Calu3 (cell line): ENCODE results near the gene SLC6A17. TPM values are rescaled to one million over a fixed set of nuclear protein-coding genes. Genes with fewer than 3 reads are reported as not detected.

ENCODE experiments used
- BruUV-seq: library from RNA; stranded (reverse); fragments of 400-500 nt; replicated peaks from 2 replicates; lab custom pipeline; 2021; lab: Mats Ljungman, UMichigan
- CTCF ChIA-PET: fragments of 300-600 bp; sonication (Branson Sonifier 250); formaldehyde crosslinking; loops from one replicate; lab custom pipeline; 2022; ENCODE audit warnings: antibody characterized with exemption; lab: Charles Lee
- DNase-seq: peaks from one replicate; pipeline ENCODE4 v3.0.0; 2022
- H3K27ac Mint-ChIP-seq: one replicate; pipeline ENCODE4 v1.8.0; 2022; ENCODE audit warnings: mixed read lengths; ENCODE audit not compliant: unreplicated experiment
- H3K27me3 Mint-ChIP-seq: one replicate; pipeline ENCODE4 v1.8.0; 2022; ENCODE audit warnings: mixed read lengths; ENCODE audit not compliant: unreplicated experiment
- H3K36me3 Mint-ChIP-seq: one replicate; pipeline ENCODE4 v1.8.0; 2022; ENCODE audit warnings: mild to moderate bottlenecking, moderate library complexity, mixed read lengths; ENCODE audit not compliant: insufficient read depth, unreplicated experiment
- H3K4me1 Mint-ChIP-seq: one replicate; pipeline ENCODE4 v1.8.0; 2022; ENCODE audit warnings: mild to moderate bottlenecking, low read depth, mixed read lengths; ENCODE audit not compliant: unreplicated experiment
- H3K4me3 Mint-ChIP-seq: one replicate; pipeline ENCODE4 v1.8.0; 2022; ENCODE audit warnings: mild to moderate bottlenecking, low read depth, moderate library complexity, mixed read lengths; ENCODE audit not compliant: unreplicated experiment
- H3K9me3 Mint-ChIP-seq: one replicate; pipeline ENCODE4 v1.8.0; 2022; ENCODE audit warnings: low read depth, mixed read lengths; ENCODE audit not compliant: unreplicated experiment
- CTCF ChIP-seq: fragments of 200-600 bp; IDR thresholded peaks from one replicate; pipeline ENCODE4 v1.8.0; 2022; ENCODE audit warnings: antibody characterized with exemption; ENCODE audit not compliant: unreplicated experiment
- intact Hi-C: fragments of 100-400 bp; cut with micrococcal nuclease; formaldehyde crosslinking; loops from one replicate; pipeline ENCODE4 v1.10.0; 2022; ENCODE audit not compliant: unreplicated experiment
- total RNA-seq: library from RNA; stranded (reverse); gene quantifications from 2 replicates; pipeline ENCODE4 v1.2.3, GENCODE V29; 2022

SLC6A17 gene
- total RNA-seq, 1 experiment from 2014 or later: 0.24 TPM

- intact Hi-C loops: no loop called here
- CTCF ChIA-PET: no interaction called here
- Mint-ChIP-seq H3K36me3 (no peaks in the 10 kb centered on the region), H3K27ac (no peak overlapping the region), H3K27me3 (no peaks in the 10 kb centered on the region), H3K4me1 (peaks cover 23% of the 10 kb centered on the region), H3K4me3 (no peak overlapping the region), H3K9me3 (no peaks in the 10 kb centered on the region)
- DNase-seq: no peak
- no TSS peak for BruUV-seq
- TF ChIP-seq CTCF: no peak
Observed at GRCh38 chr1:110134050-110134595, 16.2 kb upstream of the SLC6A17 start.

GRCh38 chr1:110135246-110135645 lies 15.0 kb upstream of the SLC6A17 start:
- BruUV-seq: no TSS peak
- H3K4me3 Mint-ChIP-seq: no peak overlapping the region
- CTCF ChIA-PET: no interaction called here
- TF ChIP-seq CTCF: no peak
- H3K4me1 Mint-ChIP-seq: peaks cover 23% of the 10 kb centered on the region
- H3K36me3 Mint-ChIP-seq: no peaks in the 10 kb centered on the region
- H3K27me3 Mint-ChIP-seq: no peaks in the 10 kb centered on the region
- intact Hi-C loops: no loop called here
- no peaks in the 10 kb centered on the region for H3K9me3 Mint-ChIP-seq
- no peak for DNase-seq
- no peak overlapping the region for H3K27ac Mint-ChIP-seq

DNA sequence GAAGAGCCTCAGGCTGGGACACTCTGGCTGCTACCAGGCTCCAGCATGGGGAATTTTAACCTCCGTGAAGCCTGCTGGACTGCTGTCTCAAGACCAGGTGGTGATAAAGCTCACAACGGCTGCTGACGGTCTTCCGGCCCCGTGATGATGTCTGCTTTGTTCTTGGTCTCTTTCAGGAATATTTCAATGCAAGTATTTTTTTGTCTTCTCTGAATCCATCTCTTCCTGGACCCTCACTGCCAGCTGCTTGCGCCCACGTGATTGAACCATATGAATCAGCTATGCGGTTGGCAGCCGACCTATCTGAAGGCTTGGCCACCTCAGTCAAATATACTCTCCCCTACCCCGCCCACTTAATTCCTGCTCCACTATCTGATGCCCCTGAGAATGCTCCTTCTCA lies 14.6 kb upstream of the SLC6A17 start:
- Mint-ChIP-seq H3K4me3 (no peak overlapping the region), H3K27me3 (no peaks in the 10 kb centered on the region), H3K9me3 (no peaks in the 10 kb centered on the region), H3K36me3 (no peaks in the 10 kb centered on the region), H3K27ac (no peak overlapping the region), H3K4me1 (peaks cover 23% of the 10 kb centered on the region)
- DNase-seq: no peak
- intact Hi-C loops: no loop called here
- no peak for TF ChIP-seq CTCF
- BruUV-seq: no TSS peak
- CTCF ChIA-PET: no interaction called here

GRCh38 chr1:110136911-110137310 lies 13.4 kb upstream of the SLC6A17 start:
- Mint-ChIP-seq H3K4me1 (peaks cover 23% of the 10 kb centered on the region), H3K4me3 (no peak overlapping the region), H3K27me3 (no peaks in the 10 kb centered on the region), H3K27ac (no peak overlapping the region), H3K36me3 (no peaks in the 10 kb centered on the region), H3K9me3 (no peaks in the 10 kb centered on the region)
- intact Hi-C loops: no loop called here
- CTCF ChIA-PET: no interaction called here
- BruUV-seq: no TSS peak
- no peak for TF ChIP-seq CTCF
- peak; percentile 37 for DNase-seq
